C4-2B (cell line): ENCODE results near the gene FGF16.

Source experiments
- ZFX ChIP-seq: fragments of 450-650 bp; IDR thresholded peaks from 2 replicates; pipeline ENCODE4 v1.6.1; 2017
- TF ChIP-seq, protein P1 (sequence below): fragments of 450-650 bp; conservative IDR thresholded peaks from 2 replicates; pipeline ENCODE4 v1.5.1; 2017; ENCODE audit warnings: mild to moderate bottlenecking

DNA sequence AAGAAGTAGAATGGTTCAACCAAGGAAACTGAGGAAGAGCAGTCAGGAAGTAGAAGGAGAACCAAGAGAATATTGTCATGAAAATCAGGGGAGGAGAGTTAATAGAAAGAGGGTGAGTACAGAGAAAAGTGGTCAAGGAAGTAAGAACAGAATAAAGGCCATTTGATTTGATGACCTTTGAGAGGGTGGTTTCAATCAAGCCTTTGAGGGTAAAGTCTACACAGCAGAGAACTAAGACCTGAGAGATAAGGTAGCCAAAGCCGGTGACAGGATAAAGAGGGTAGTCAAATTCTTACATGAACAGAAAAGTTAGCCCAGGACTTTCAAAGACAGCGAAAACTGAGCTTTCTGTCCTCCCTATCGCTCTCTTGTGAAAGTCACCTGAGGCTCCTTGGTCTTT lies 34.6 kb upstream of the FGF16 start:
- TF ChIP-seq, protein P1, sequence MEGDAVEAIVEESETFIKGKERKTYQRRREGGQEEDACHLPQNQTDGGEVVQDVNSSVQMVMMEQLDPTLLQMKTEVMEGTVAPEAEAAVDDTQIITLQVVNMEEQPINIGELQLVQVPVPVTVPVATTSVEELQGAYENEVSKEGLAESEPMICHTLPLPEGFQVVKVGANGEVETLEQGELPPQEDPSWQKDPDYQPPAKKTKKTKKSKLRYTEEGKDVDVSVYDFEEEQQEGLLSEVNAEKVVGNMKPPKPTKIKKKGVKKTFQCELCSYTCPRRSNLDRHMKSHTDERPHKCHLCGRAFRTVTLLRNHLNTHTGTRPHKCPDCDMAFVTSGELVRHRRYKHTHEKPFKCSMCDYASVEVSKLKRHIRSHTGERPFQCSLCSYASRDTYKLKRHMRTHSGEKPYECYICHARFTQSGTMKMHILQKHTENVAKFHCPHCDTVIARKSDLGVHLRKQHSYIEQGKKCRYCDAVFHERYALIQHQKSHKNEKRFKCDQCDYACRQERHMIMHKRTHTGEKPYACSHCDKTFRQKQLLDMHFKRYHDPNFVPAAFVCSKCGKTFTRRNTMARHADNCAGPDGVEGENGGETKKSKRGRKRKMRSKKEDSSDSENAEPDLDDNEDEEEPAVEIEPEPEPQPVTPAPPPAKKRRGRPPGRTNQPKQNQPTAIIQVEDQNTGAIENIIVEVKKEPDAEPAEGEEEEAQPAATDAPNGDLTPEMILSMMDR, result no peak
- no peak for TF ChIP-seq ZFX
